ENCODE measurements around the gene ADAMTS10. TPM values are rescaled to one million over a fixed set of nuclear protein-coding genes. Genes with fewer than 3 reads are reported as not detected.

The ADAMTS10 gene
- total and polyA plus RNA-seq, 2 of the 13 experiments (the other 11 are each of a cell fraction or from before 2014, with no cell fraction given): 0.49 to 1.7 TPM

GRCh38 chr19:8573316-8573715, 37.2 kb downstream of the ADAMTS10 start:
- no peak overlapping the region for H2AFZ ChIP-seq (ENCODE audit: low read length)
- TF ChIP-seq ZNF773 (CRISPR knock-in tag; IDR thresholded peaks at IDR 0.05; ENCODE audit: borderline replicate concordance) (no peak), ZFP91 (CRISPR knock-in tag; IDR thresholded peaks at IDR 0.05; ENCODE audit: borderline replicate concordance) (no peak), PAWR (CRISPR knock-in tag; IDR thresholded peaks at IDR 0.05; ENCODE audit: borderline replicate concordance) (no peak), KDM1A (CRISPR knock-in tag; IDR thresholded peaks at IDR 0.05) (no peak), RBM39 (IDR thresholded peaks at IDR 0.05; ENCODE audit: low read depth, low read length, poor library complexity, severe bottlenecking) (no peak), SMYD3 (CRISPR knock-in tag; IDR thresholded peaks at IDR 0.05) (no peak), MTF2 (CRISPR knock-in tag; IDR thresholded peaks at IDR 0.05; ENCODE audit: borderline replicate concordance) (no peak), ZC3H4 (CRISPR knock-in tag; IDR thresholded peaks at IDR 0.05; ENCODE audit: borderline replicate concordance) (no peak), SYNCRIP (IDR thresholded peaks at IDR 0.05; ENCODE audit: insufficient read depth, low read depth, low read length) (no peak), ZNF746 (CRISPR knock-in tag; IDR thresholded peaks at IDR 0.05) (no peak), ARID5B (CRISPR knock-in tag; IDR thresholded peaks at IDR 0.05) (no peak), CAMTA2 (CRISPR knock-in tag; IDR thresholded peaks at IDR 0.05; ENCODE audit: borderline replicate concordance) (no peak), TSC22D2 (CRISPR knock-in tag; IDR thresholded peaks at IDR 0.05; ENCODE audit: borderline replicate concordance) (no peak), ZNF572 (CRISPR knock-in tag; IDR thresholded peaks at IDR 0.05) (no peak), HDAC6 (IDR thresholded peaks at IDR 0.05; ENCODE audit: low read depth, low read length) (no peak), ZNF776 (CRISPR knock-in tag; IDR thresholded peaks at IDR 0.05) (no peak), LBX2 (CRISPR knock-in tag; IDR thresholded peaks at IDR 0.05; ENCODE audit: borderline replicate concordance) (no peak), NR2F6 (IDR thresholded peaks at IDR 0.05) (no peak), NR2F6 (CRISPR knock-in tag; IDR thresholded peaks at IDR 0.05) (no peak), ZNF768 (CRISPR knock-in tag; IDR thresholded peaks at IDR 0.05) (no peak)
- no peaks in the 10 kb centered on the region for H4K20me1 ChIP-seq (ENCODE audit: insufficient read depth, low read length)
- no TSS peak for BruUV-seq (replicated peaks)
- intact Hi-C loops (cut with micrococcal nuclease; ENCODE audit: unreplicated experiment): loop anchor here (10.0 kb wide), 1 partner anchor 49 kb away; no protein-coding TSS in a partner anchor
- H3K4me3 ChIP-seq (replicated peaks in 1 of 3; ENCODE audit: insufficient read depth in 1 of 3, low read depth in 2 of 3, low read length in 3 of 3): no peak overlapping the region
- H3K79me2 ChIP-seq (ENCODE audit: insufficient read depth, low read length): no peaks in the 10 kb centered on the region
- in situ Hi-C loops (cut with HindIII; ENCODE audit: extremely low pct_ligation_motif_present, low pct_unique_long_range_greater_than_20kb): no loop called here
- no peak overlapping the region for H3K9ac ChIP-seq (ENCODE audit: insufficient read depth, low read depth, low read length)
- WGBS (ENCODE audit: low lambda C conversion rate): 58% methylated on average over 7 of the region's 7 CpGs
- CTCF ChIA-PET (ENCODE audit: low intra/inter-chr PET ratio, low total read pairs): no interaction called here
- 0 out of 2 replicates have a peak, but pooled peaks cover 4% of the 10 kb centered on the region for H3K4me1 ChIP-seq (ENCODE audit: insufficient read depth, low read length)
- no peaks in the 10 kb centered on the region for H3K36me3 ChIP-seq (replicated peaks in 1 of 2; ENCODE audit: control insufficient read depth in 1 of 2, insufficient read depth in 2 of 2, low read length in 2 of 2)
- DNase-seq (ENCODE audit: low spot score): no peak
- peaks cover 0 to 12% of the 10 kb centered on the region in 2 experiments; a peak in 3 of 5 replicates for H3K27me3 ChIP-seq (ENCODE audit: control insufficient read depth in 1 of 2, insufficient read depth in 2 of 2, low read length in 2 of 2)
- POLR2A ChIA-PET: no interaction called here
- no peaks in the 10 kb centered on the region for H3K9me3 ChIP-seq (ENCODE audit: low read length)
- no peak overlapping the region for H3K4me2 ChIP-seq (ENCODE audit: low read depth, low read length)
- FAIRE-seq: no peak
- H3K27ac ChIP-seq (ENCODE audit: extremely low read length, insufficient read depth, low read length): no peak overlapping the region
- ATAC-seq: no peak

Measured in HepG2 (cell line).